K562 (cell line): ENCODE results near the gene CEBPE. TPM values are rescaled to one million over a fixed set of nuclear protein-coding genes. Genes with fewer than 3 reads are reported as not detected.
A peak's percentile ranks its signal among the peaks of the same experiment; 100 is the strongest.

Experiments used
- BRF2 ChIP-seq: IDR thresholded peaks from 3 replicates; pipeline ENCODE4 v1.6.1; 2011; ENCODE audit warnings: borderline replicate concordance, mild to moderate bottlenecking; ENCODE audit not compliant: insufficient read length, insufficient read depth
- CBX1 ChIP-seq: sonication (generic); IDR thresholded peaks from 2 replicates; pipeline ENCODE4 v1.6.1; 2016; ENCODE audit warnings: antibody characterized with exemption, low read depth, mild to moderate bottlenecking
- DIDO1 ChIP-seq: fragments of 450-650 bp; IDR thresholded peaks from 2 replicates; pipeline ENCODE4 v1.6.1; 2016; ENCODE audit warnings: low read depth, missing biosample characterization, missing genetic modification characterization
- FOSL1 ChIP-seq: fragments of 200-800 bp; sonication (Bioruptor generic); conservative IDR thresholded peaks from 2 replicates; pipeline ENCODE4 v1.6.1; 2016; ENCODE audit warnings: missing genetic modification characterization, missing compliant biosample characterization
- HINFP ChIP-seq: fragments of 450-650 bp; conservative IDR thresholded peaks from 2 replicates; pipeline ENCODE4 v1.6.1; 2016; ENCODE audit warnings: missing genetic modification characterization, low read depth, mild to moderate bottlenecking, control low read depth, missing compliant biosample characterization
- MBD1 ChIP-seq: fragments of 250-450 bp; sonication (Bioruptor Pico); IDR thresholded peaks from 2 replicates; pipeline ENCODE4 v1.8.0; 2022; ENCODE audit warnings: inconsistent platforms
- MED1 ChIP-seq: sonication (generic); formaldehyde crosslinking; IDR thresholded peaks from 2 replicates; pipeline ENCODE4 v1.8.1; 2023; ENCODE audit warnings: missing genetic modification reagents, borderline replicate concordance
- MLLT1 ChIP-seq, 2 experiments: fragments of 450-650 bp; IDR thresholded peaks; 2 replicates each; pipeline ENCODE4 v1.6.1; 2016
- NR2C1 ChIP-seq, 2 experiments: fragments of 450-650 bp; IDR thresholded peaks; 2 replicates each; pipeline ENCODE4 v1.6.1; 2017; ENCODE audit warnings: mild to moderate bottlenecking in 2 of 2, antibody characterized with exemption in 1 of 2, inconsistent platforms in 1 of 2, missing compliant biosample characterization in 1 of 2, missing genetic modification characterization in 1 of 2
- NUFIP1 ChIP-seq: fragments of 450-650 bp; IDR thresholded peaks from 2 replicates; pipeline ENCODE4 v1.6.1; 2018; ENCODE audit not compliant: partially characterized antibody
- SAFB ChIP-seq: fragments of 200-400 bp; formaldehyde crosslinking; IDR thresholded peaks from 2 replicates; pipeline ENCODE4 v1.6.1; 2017; ENCODE audit warnings: low read depth, low read length, borderline replicate concordance
- SRSF1 ChIP-seq: fragments of 200-400 bp; formaldehyde crosslinking; IDR thresholded peaks from 2 replicates; pipeline ENCODE4 v1.6.1; 2017; ENCODE audit warnings: mild to moderate bottlenecking, low read depth, low read length, moderate library complexity
- ZEB2 ChIP-seq: fragments of 450-650 bp; IDR thresholded peaks from 2 replicates; pipeline ENCODE4 v1.6.1; 2016
- ZNF124 ChIP-seq: sonication (generic); formaldehyde crosslinking; IDR thresholded peaks from 2 replicates; pipeline ENCODE4 v1.8.1; 2022; ENCODE audit warnings: missing genetic modification reagents
- ZNF146 ChIP-seq: IDR thresholded peaks from one replicate; pipeline ENCODE4 v1.6.1; 2018; ENCODE audit warnings: missing compliant biosample characterization; ENCODE audit not compliant: unreplicated experiment
- ZNF253 ChIP-seq: fragments of 250-450 bp; sonication (Bioruptor Pico); conservative IDR thresholded peaks from 2 replicates; pipeline ENCODE4 v1.6.1; 2021; ENCODE audit warnings: mild to moderate bottlenecking
- ZNF699 ChIP-seq: fragments of 250-450 bp; sonication (Bioruptor Pico); IDR thresholded peaks from 2 replicates; pipeline ENCODE4 v1.8.0; 2021; ENCODE audit warnings: mild to moderate bottlenecking, moderate library complexity; ENCODE audit not compliant: insufficient replicate concordance
- polyA plus RNA-seq, 8 experiments: library from polyadenylated mRNA; depleted of rRNA in 4 of 8; stranded (reverse) in 5 of 8; unstranded in 3 of 8; fragments of >200 nt; fragmentation: Nextera tagmentation in 2 of 8; fragmentation: Illumina TruSeq in 1 of 8; extraction: Ambion mirVana in 2 of 8; extraction: Trizol in 1 of 8; gene quantifications; 2 replicates each; pipeline versions ENCODE4 v1.2.1 to v1.2.3, GENCODE V29; 2011 to 2014; ENCODE audit warnings: inconsistent platforms in 1 of 8, missing spikeins in 1 of 8
- total RNA-seq, 7 experiments: library from RNA; depleted of rRNA in 6 of 7; stranded (reverse); fragments of >200 nt in 6 of 7; fragmentation: Illumina TruSeq in 2 of 7; extraction: Trizol in 2 of 7; gene quantifications; 2 replicates each; pipeline versions ENCODE4 v1.2.1 to v1.2.3, GENCODE V29; 2011 to 2021; ENCODE audit warnings: low replicate concordance in 1 of 7
- TF ChIP-seq, protein P1 (sequence below), 2 experiments: IDR thresholded peaks in 1 of 2; conservative IDR thresholded peaks in 1 of 2; 2 replicates each; pipeline ENCODE4 v1.6.1; 2016; ENCODE audit warnings: low read depth in 2 of 2, mild to moderate bottlenecking in 1 of 2, missing compliant biosample characterization in 1 of 2, missing genetic modification characterization in 1 of 2, moderate library complexity in 1 of 2

The CEBPE gene
- total and polyA plus RNA-seq, 9 of the 15 experiments (the other 6 are each of a cell fraction or from before 2014, with no cell fraction given) = 0.09 to 0.15 (median 0.13) TPM; not detected in 6

- TF ChIP-seq MBD1 (CRISPR knock-in tag) (no peak), SAFB (no peak), NR2C1 (IDR thresholded peaks at IDR 0.05) (peak; percentile 64), NR2C1 (tag; IDR thresholded peaks at IDR 0.05) (peak; percentile 70), MED1 (CRISPR knock-in tag) (no peak), ZNF146 (CRISPR knock-in tag) (no peak), SRSF1 (no peak), MLLT1 (IDR thresholded peaks at IDR 0.05) (peak in 1 of 2 experiments; percentile 97; a peak in 2 of 4 replicates), FOSL1 (tag) (peak; percentile 96), CBX1 (0 out of 2 replicates have a peak, but pooled peaks have one; percentile 40), DIDO1 (tag) (no peak), ZNF124 (CRISPR knock-in tag) (no peak), HINFP (tag) (no peak), ZNF253 (CRISPR knock-in tag) (no peak), BRF2 (no peak), NUFIP1 (no peak), ZNF699 (CRISPR knock-in tag) (no peak), ZEB2 (peak; percentile 93)
- TF ChIP-seq, protein P1, sequence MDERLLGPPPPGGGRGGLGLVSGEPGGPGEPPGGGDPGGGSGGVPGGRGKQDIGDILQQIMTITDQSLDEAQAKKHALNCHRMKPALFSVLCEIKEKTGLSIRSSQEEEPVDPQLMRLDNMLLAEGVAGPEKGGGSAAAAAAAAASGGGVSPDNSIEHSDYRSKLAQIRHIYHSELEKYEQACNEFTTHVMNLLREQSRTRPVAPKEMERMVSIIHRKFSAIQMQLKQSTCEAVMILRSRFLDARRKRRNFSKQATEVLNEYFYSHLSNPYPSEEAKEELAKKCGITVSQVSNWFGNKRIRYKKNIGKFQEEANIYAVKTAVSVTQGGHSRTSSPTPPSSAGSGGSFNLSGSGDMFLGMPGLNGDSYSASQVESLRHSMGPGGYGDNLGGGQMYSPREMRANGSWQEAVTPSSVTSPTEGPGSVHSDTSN (CRISPR knock-in tag; IDR thresholded peaks at IDR 0.05; ENCODE audit: low read depth) = no peak
- TF ChIP-seq, protein P1 (tag; conservative IDR thresholded peaks at IDR 0.05; ENCODE audit: low read depth) = peak; percentile 65
Observed at GRCh38 chr14:23112359-23113178, 6.5 kb downstream of the CEBPE start (continued).
